HG03432 (cell line): ENCODE data around the gene STK32A.
"Not testable (repeated sequence)": the region's sequence is repeated elsewhere in the genome, so short reads cannot be mapped to it uniquely, and the experiment has no call there.

Source experiments
- ATAC-seq: cut with Tn5 transposase; IDR thresholded peaks from one replicate; pipeline ENCODE4 v1.9.1; 2021; ENCODE audit warnings: mild to moderate bottlenecking, moderate library complexity; ENCODE audit not compliant: unreplicated experiment

Gene STK32A

GRCh38 chr5:147234825-147235635 lies at the start of gene STK32A:
Gene STK32A, plus strand, starts transcription at chr5:147235026. Its CDS starts 4,609 bp downstream, at chr5:147239635.
- ATAC-seq, result no peak

GRCh38 chr5:147187099-147187540 lies 47.7 kb upstream of the STK32A start:
- no peak for ATAC-seq

GRCh38 chr5:147188200-147189108 lies 46.4 kb upstream of the STK32A start:
- peak; percentile 85 for ATAC-seq

DNA sequence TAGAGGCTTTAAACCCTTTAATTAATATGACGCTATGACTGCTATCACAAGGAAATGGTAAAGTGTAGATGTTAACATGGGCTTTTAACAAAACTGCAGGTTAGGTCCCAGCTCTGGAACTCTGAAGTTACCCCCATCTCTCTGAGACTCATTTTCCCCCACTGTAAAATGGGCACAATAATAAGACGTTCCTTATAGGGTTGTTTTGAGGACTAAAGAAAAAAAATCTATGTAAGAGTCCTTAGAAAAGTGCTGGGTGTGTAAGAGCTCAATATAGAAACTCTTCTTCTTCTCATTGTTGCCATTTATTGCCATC lies 45.8 kb upstream of the STK32A start:
- ATAC-seq, result no peak

DNA sequence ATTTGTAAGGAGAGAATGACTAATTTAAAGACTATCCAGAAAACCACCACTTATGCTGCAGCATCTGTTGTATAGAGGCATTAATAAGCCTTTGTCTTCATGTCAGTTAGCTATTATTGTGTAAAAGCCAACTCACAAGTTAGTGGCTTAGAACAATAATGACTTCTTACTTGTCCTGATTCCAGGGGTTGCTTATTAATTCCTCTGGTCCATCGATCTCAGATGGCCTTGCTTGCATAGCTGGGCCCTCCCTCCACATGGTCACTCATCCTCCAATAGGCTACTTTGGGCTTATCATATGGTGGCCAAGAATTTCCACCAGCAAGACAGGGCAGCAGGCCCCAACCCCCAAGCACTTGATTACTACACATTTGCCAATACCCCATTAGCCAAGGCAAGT lies 44.5 kb upstream of the STK32A start:
- ATAC-seq, result no peak

DNA sequence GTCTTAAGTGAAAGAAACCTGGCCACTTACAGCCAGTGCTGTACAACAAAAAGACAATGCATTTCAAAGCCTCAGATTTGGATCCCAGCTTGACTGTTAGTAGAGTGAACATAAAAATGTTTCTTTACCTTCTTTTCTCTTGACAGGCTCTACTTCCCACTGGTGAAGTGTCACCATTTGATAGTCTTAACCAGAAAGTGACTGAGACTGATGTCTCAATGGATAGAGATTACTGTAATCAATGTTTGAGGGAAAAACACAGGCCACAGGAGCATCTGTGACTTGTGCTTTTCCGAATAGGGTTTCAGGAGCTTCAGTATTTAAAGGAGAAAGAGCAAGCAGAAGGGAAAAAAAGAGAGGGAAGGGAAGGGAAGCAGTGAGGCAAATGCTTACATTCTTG lies 41.7 kb upstream of the STK32A start:
- no peak for ATAC-seq

GRCh38 chr5:147200004-147200403 lies 34.8 kb upstream of the STK32A start:
- no peak for ATAC-seq

- ATAC-seq, result no peak
These were observed 31.6 kb upstream of the STK32A start for GRCh38 chr5:147203213-147203612.

GRCh38 chr5:147204576-147204975 lies 30.2 kb upstream of the STK32A start:
- no peak for ATAC-seq

DNA sequence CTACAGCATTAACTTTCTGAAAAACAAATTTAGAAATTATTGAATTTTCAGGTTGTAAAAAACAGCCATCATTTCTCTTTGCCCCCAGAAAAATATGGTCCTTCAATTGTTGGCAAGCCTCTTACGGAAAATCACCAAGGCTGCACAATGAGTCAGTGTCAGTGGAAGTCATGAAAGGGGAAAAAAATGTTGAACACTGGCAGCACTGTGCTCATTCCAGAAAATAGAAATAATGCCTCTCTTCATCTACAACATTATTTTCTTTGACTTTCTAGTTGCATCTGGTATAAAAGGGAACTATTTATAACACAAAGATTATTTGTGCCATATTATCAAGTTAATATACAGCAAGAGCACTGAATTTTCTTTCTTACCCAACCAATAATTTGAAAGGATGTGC lies 26.7 kb upstream of the STK32A start:
- no peak for ATAC-seq

- ATAC-seq, result no peak
These were observed 18.2 kb upstream of the STK32A start for GRCh38 chr5:147216552-147217154.

GRCh38 chr5:147223343-147223742 lies 11.5 kb upstream of the STK32A start:
- ATAC-seq, result no peak

- peak; percentile 71 for ATAC-seq
These were observed 10.7 kb upstream of the STK32A start for GRCh38 chr5:147223948-147224791.

DNA sequence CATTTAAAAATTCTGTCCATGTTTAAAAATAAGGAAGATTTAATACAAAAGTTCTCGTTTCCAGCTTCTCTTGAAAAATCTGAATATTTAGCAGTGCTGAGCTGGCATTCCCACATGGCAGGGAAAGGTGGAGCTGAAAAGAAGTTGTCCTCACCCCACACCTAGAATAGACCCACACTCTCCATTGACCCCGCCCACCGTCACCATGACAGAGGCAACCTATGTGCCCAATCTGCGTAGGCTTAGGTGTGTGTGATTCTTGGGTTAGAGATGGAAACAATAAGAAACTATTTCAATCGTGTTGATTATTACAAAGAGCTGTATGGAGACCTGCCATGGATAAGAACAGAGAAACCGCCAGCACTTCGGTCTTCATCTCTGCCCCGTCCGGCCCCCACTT lies 8.9 kb upstream of the STK32A start:
- no peak for ATAC-seq

- no peak for ATAC-seq
These were observed 8.3 kb upstream of the STK32A start for GRCh38 chr5:147226512-147226911.

GRCh38 chr5:147234239-147234824 lies 494 bp upstream of the STK32A start:
- ATAC-seq, result no peak

- no peak for ATAC-seq
These were observed 5.6 kb downstream of the STK32A start for GRCh38 chr5:147240266-147240985.

GRCh38 chr5:147243238-147243637 lies 8.4 kb downstream of the STK32A start:
- not testable (repeated sequence) for ATAC-seq

DNA sequence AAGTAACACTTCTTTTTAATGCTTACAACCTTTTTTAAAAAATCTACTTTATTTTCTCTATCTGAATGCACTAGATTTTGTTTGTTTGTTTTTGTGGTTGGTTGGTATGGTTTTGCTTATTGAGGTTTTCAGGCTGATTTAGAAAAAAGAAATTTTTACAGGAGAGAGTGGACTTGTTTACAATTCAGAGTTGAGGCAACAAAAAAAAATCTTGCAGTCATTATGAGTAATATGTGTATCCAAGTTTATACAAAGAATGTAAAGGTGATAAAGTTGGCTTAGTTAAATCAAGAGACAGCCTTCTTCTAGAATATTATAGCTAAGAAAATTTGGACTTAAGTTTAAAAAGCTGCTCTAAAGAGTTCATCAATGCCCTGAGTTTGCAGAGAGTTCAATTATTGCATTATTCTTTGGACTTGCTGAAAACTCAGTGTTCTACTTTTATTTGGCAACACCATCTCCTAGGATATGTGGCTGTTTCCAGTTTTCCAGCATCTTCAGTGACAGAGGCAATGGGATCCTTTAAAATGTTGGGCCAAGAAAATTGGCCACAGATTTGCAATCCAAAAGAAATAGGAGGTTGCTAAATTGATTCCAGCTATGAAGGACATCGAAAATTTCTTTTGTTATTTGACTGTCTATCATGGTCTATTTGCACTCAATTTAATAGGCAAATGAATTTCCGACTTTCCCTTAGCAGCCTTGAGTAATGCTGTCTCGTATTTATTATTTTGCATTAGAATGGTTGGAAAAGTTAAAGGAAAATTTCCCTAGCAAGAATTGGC lies 10.7 kb downstream of the STK32A start:
- no peak for ATAC-seq
